ENCODE measurements around the gene OR7G2. TPM values are rescaled to one million over a fixed set of nuclear protein-coding genes. Genes with fewer than 3 reads are reported as not detected.
A peak's percentile ranks its signal among the peaks of the same experiment; 100 is the strongest.

The OR7G2 gene
- total RNA-seq (not detected), polyA plus RNA-seq (not detected)

DNA sequence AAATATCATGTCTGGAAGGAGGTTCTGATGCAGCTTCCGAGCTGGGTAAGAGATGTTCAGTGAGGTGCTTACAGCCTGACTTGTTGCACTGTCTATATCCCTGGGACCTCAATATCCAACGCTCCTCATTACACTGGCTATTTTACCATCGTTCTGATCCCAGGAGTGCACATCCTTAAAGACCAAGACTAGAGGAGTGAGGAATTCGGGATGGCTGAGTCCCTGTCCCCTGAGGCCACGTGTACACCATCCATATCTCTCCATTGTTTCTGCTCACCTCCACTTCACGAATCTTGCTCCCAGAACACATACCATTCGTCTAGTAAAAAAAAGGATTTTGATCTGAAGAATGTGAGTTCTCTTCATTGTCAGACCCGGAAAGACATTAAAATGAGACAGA is at the start of gene OR7G2:
Gene OR7G2, minus strand, starts transcription at position 101 of the 400 bp plus-strand sequence. CDS start 4,232 bp downstream, outside the sequence.
- Histone ChIP-seq H3K27me3 (ENCODE audit: insufficient read depth, low read length, poor library complexity, severe bottlenecking) (no peaks in the 10 kb centered on the region), H3K36me3 (ENCODE audit: insufficient read depth, low read length) (no peaks in the 10 kb centered on the region), H3K27ac (ENCODE audit: low read depth, low read length) (no peak within 1 kb of the TSS), H3K9me3 (ENCODE audit: low read length) (no peaks in the 10 kb centered on the region), H3K4me1 (ENCODE audit: insufficient read depth, low read length) (no peaks in the 10 kb centered on the region), H3K4me3 (ENCODE audit: low read length) (no peak within 1 kb of the TSS)
- no peak within 1 kb of the TSS for H3K4me3 Mint-ChIP-seq
- DNase-seq = no peak
- CTCF ChIA-PET = no interaction called here
- H3K36me3 Mint-ChIP-seq = no peaks in the 10 kb centered on the region
- H3K27me3 Mint-ChIP-seq = peaks cover 11 to 33% of the 10 kb centered on the region in 2 donors
- H3K9me3 Mint-ChIP-seq = no peaks in the 10 kb centered on the region
- H3K27ac Mint-ChIP-seq = no peak within 1 kb of the TSS
- POLR2A ChIA-PET = no interaction called here
- H3K4me1 Mint-ChIP-seq = no peaks in the 10 kb centered on the region

DNA sequence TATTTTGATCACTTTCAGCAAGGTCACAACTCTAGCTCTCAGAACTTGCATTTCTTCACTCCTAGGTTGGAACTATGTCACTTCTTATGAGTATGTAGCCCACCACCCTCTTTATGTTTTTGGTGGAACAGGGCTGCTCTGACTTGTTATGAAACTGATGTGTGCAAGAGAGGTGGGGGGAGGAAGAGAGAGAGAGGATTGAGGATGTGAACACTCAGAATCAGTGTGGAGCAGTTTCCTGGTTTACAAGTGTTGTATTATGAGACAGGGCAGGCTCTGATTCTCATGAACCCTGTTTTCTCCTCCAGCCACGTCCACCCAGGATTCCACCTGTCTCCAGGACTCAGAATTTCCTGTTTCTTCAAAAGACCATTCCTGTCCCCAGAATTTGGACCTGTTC is 49.0 kb upstream of the OR7G2 start:
- peaks cover 44% of the 10 kb centered on the region for H3K36me3 ChIP-seq (ENCODE audit: insufficient read depth, low read length)
- Mint-ChIP-seq H3K4me3 (no peak overlapping the region), H3K27me3 (peaks cover 0 to 1% of the 10 kb centered on the region in 2 donors), H3K9me3 (peaks cover 0 to 9% (median 4%) of the 10 kb centered on the region in 5 donors), H3K36me3 (peaks cover 33 to 82% (median 44%) of the 10 kb centered on the region in 3 donors), H3K27ac (peak overlapping the region in 1 of 8 donors; percentile 65), H3K4me1 (peaks cover 38 to 48% (median 46%) of the 10 kb centered on the region in 3 donors)
- H3K4me1 ChIP-seq (ENCODE audit: insufficient read depth, low read length) = peaks cover under 1% of the 10 kb centered on the region
- H3K27me3 ChIP-seq (ENCODE audit: insufficient read depth, low read length, poor library complexity, severe bottlenecking) = no peaks in the 10 kb centered on the region
- H3K4me3 ChIP-seq (ENCODE audit: low read length) = no peak overlapping the region
- peaks cover 4% of the 10 kb centered on the region for H3K9me3 ChIP-seq (ENCODE audit: low read length)
- DNase-seq = no peak
- ChIA-PET POLR2A (no interaction called here), CTCF (no interaction called here)
- no peak overlapping the region for H3K27ac ChIP-seq (ENCODE audit: low read depth, low read length)

DNA sequence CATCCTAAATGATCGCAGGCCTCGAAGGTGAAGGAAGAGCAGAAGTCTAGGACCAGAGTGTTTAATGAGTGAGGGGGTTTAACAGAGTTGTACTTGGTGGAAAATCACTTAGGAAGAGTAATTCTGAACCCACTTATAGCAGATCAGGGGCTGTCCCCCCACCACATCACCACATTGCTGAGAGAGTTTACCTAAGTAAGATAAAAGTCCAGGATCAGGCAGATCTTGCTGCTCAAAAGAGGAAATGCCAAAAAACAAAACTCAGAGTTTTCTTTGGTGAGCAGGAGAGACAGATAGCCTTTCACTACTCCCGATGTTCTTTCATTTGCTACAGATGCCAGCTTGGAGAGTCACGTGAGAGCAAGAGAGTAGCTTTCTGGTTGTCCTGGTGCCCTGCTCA is 48.3 kb upstream of the OR7G2 start:
- Histone ChIP-seq H3K36me3 (ENCODE audit: insufficient read depth, low read length) (peaks cover 37% of the 10 kb centered on the region), H3K27ac (ENCODE audit: low read depth, low read length) (no peak overlapping the region), H3K4me3 (ENCODE audit: low read length) (no peak overlapping the region), H3K4me1 (ENCODE audit: insufficient read depth, low read length) (peaks cover 8% of the 10 kb centered on the region), H3K9me3 (ENCODE audit: low read length) (peaks cover 4% of the 10 kb centered on the region), H3K27me3 (ENCODE audit: insufficient read depth, low read length, poor library complexity, severe bottlenecking) (no peaks in the 10 kb centered on the region)
- ChIA-PET CTCF (no interaction called here), POLR2A (no interaction called here)
- Mint-ChIP-seq H3K4me1 (peaks cover 45 to 55% (median 53%) of the 10 kb centered on the region in 3 donors), H3K9me3 (peaks cover 0 to 7% (median 4%) of the 10 kb centered on the region in 5 donors), H3K27me3 (peaks cover 0 to 1% of the 10 kb centered on the region in 2 donors), H3K27ac (peak overlapping the region in 2 of 8 donors; percentile 47 to 64), H3K4me3 (no peak overlapping the region), H3K36me3 (peaks cover 30 to 76% (median 38%) of the 10 kb centered on the region in 3 donors)
- DNase-seq = no peak

DNA sequence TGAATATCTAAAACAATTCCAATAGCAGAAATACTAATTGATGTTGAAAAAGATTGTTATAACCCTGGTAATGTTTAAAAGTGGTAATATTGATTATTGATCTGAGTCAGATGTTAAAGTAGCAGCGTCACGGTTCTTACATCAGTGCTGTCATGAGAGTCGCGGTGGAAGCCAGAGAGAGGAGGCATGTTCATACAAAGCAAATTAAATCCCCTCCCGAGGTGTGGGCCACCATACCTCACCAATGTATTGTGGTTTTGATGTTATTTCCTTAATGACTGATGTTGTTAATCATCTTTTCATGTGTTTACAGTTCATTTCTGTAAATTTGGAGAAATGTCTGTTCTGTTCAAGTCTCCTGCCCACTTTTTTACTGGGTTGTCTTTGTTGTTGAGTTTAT is 44.1 kb upstream of the OR7G2 start:
- Histone ChIP-seq H3K9me3 (ENCODE audit: low read length) (no peaks in the 10 kb centered on the region), H3K27me3 (ENCODE audit: insufficient read depth, low read length, poor library complexity, severe bottlenecking) (no peaks in the 10 kb centered on the region), H3K36me3 (ENCODE audit: insufficient read depth, low read length) (peaks cover 3% of the 10 kb centered on the region), H3K4me1 (ENCODE audit: insufficient read depth, low read length) (peaks cover 16% of the 10 kb centered on the region), H3K27ac (ENCODE audit: low read depth, low read length) (no peak overlapping the region), H3K4me3 (ENCODE audit: low read length) (no peak overlapping the region)
- ChIA-PET POLR2A (no interaction called here), CTCF (no interaction called here)
- Mint-ChIP-seq H3K27me3 (no peaks in the 10 kb centered on the region), H3K36me3 (peaks cover 21 to 65% (median 36%) of the 10 kb centered on the region in 3 donors), H3K27ac (peak overlapping the region in 4 of 8 donors; percentile 15 to 77 (median 42)), H3K4me3 (peak overlapping the region in 5 of 7 donors; percentile 17 to 45 (median 36)), H3K9me3 (peaks cover 0 to 2% (median 0%) of the 10 kb centered on the region in 5 donors), H3K4me1 (peaks cover 78 to 94% (median 93%) of the 10 kb centered on the region in 3 donors)
- DNase-seq = peak in 2 of 5 donors; percentile 34 to 52

DNA sequence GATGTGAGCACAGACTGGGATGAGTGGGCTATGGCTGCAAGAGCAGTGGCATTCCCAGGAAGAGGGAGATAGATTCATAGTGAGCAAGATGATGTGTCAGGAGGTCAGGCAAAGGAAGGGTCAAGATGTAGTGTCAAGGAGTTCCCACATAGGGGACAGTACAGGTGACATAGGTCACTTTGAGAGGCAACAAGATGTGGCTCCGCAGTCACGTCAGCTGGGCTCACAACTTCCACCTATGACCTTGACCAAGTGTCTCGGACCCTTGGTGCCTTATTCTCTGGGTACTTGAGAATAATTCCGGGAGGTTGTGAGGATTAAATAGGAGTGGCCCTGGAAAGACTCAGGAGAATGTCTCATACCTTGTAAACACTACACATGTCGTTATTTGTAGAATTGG is 43.4 kb upstream of the OR7G2 start:
- no peak overlapping the region for H3K4me3 ChIP-seq (ENCODE audit: low read length)
- H3K9me3 Mint-ChIP-seq = peaks cover 1 to 5% (median 2%) of the 10 kb centered on the region in 5 donors

DNA sequence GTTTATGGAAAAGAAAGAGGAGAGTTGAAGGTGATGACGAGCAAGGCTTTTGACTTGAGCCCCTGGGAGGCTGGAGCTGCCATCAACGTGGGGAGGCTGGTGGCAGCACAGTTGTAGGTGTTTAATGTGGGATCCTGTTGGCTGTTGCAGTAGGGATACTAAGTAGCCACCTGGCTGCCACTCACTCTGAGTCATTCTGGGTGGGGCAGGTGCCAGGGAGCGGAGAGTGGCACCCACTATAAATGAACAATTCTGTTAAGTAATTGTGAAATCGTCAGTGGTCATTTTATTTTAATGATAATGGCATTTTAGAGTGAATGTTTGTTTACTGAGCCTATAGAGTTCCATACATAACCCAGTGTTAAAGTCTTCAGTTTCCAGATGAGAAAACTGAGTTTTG is 42.7 kb upstream of the OR7G2 start:
- H3K4me1 ChIP-seq (ENCODE audit: insufficient read depth, low read length) = peaks cover 16% of the 10 kb centered on the region
- H3K4me3 ChIP-seq (ENCODE audit: low read length) = no peak overlapping the region
- no peaks in the 10 kb centered on the region for H3K27me3 Mint-ChIP-seq
- peaks cover 28 to 61% (median 37%) of the 10 kb centered on the region in 3 donors for H3K36me3 Mint-ChIP-seq
- peak overlapping the region in 5 of 7 donors; percentile 1 to 80 (median 47) for H3K4me3 Mint-ChIP-seq
- ChIA-PET POLR2A (no interaction called here), CTCF (no interaction called here)
- H3K9me3 ChIP-seq (ENCODE audit: low read length) = peaks cover 2% of the 10 kb centered on the region
- H3K9me3 Mint-ChIP-seq = peaks cover 2 to 12% (median 8%) of the 10 kb centered on the region in 5 donors
- H3K27ac Mint-ChIP-seq = peak overlapping the region; percentile 29 to 90 (median 70)
- no peak overlapping the region for H3K27ac ChIP-seq (ENCODE audit: low read depth, low read length)
- peaks cover 75 to 92% (median 88%) of the 10 kb centered on the region in 3 donors for H3K4me1 Mint-ChIP-seq
- H3K27me3 ChIP-seq (ENCODE audit: insufficient read depth, low read length, poor library complexity, severe bottlenecking) = no peaks in the 10 kb centered on the region
- no peaks in the 10 kb centered on the region for H3K36me3 ChIP-seq (ENCODE audit: insufficient read depth, low read length)
- no peak for DNase-seq

More for the DNA sequence above, 43.4 kb upstream of the OR7G2 start:
- no peak overlapping the region for H3K27ac ChIP-seq (ENCODE audit: low read depth, low read length)
- H3K4me1 ChIP-seq (ENCODE audit: insufficient read depth, low read length) = peaks cover 16% of the 10 kb centered on the region
- H3K27ac Mint-ChIP-seq = peak overlapping the region in 6 of 8 donors; percentile 29 to 79 (median 56)
- DNase-seq = no peak
- peak overlapping the region in 5 of 7 donors; percentile 17 to 63 (median 25) for H3K4me3 Mint-ChIP-seq
- no peaks in the 10 kb centered on the region for H3K9me3 ChIP-seq (ENCODE audit: low read length)
- no peaks in the 10 kb centered on the region for H3K27me3 Mint-ChIP-seq
- H3K36me3 ChIP-seq (ENCODE audit: insufficient read depth, low read length) = no peaks in the 10 kb centered on the region
- peaks cover 77 to 93% (median 89%) of the 10 kb centered on the region in 3 donors for H3K4me1 Mint-ChIP-seq
- CTCF ChIA-PET = no interaction called here
- POLR2A ChIA-PET = no interaction called here
- peaks cover 22 to 61% (median 34%) of the 10 kb centered on the region in 3 donors for H3K36me3 Mint-ChIP-seq
- no peaks in the 10 kb centered on the region for H3K27me3 ChIP-seq (ENCODE audit: insufficient read depth, low read length, poor library complexity, severe bottlenecking)

DNA sequence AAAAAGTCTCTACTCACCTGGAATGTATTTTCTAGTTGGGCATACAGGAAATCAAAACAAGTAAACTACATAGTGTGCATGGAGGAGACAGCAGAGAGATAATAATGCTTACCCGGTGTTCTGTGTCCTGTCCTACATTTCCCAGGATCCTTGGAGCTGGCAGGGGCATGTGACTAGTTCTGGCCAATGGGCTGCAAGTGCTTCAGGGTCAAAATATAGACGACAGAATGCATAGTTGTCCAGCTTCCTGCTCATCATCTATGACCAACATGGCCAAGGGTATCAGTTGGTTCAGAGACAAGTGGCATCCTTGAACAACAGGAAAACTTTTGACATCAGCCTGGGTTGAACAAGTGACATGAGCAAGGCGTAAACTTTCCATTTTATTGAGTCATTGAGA is 41.4 kb upstream of the OR7G2 start:
- Histone ChIP-seq H3K4me3 (ENCODE audit: low read length) (no peak overlapping the region), H3K36me3 (ENCODE audit: insufficient read depth, low read length) (no peaks in the 10 kb centered on the region), H3K4me1 (ENCODE audit: insufficient read depth, low read length) (peaks cover 16% of the 10 kb centered on the region), H3K27ac (ENCODE audit: low read depth, low read length) (no peak overlapping the region), H3K27me3 (ENCODE audit: insufficient read depth, low read length, poor library complexity, severe bottlenecking) (no peaks in the 10 kb centered on the region), H3K9me3 (ENCODE audit: low read length) (peaks cover 8% of the 10 kb centered on the region)
- Mint-ChIP-seq H3K27me3 (no peaks in the 10 kb centered on the region), H3K4me1 (peaks cover 72 to 91% (median 89%) of the 10 kb centered on the region in 3 donors), H3K36me3 (peaks cover 37 to 65% (median 46%) of the 10 kb centered on the region in 3 donors), H3K27ac (peak overlapping the region in 4 of 8 donors; percentile 33 to 72 (median 48)), H3K4me3 (no peak overlapping the region), H3K9me3 (peaks cover 6 to 16% (median 14%) of the 10 kb centered on the region in 5 donors)
- ChIA-PET POLR2A (no interaction called here), CTCF (interaction anchor here (1.2 kb wide), 1 partner anchor 8 kb away, joined by 3 read pairs; no protein-coding TSS in a partner anchor)
- no peak for DNase-seq

DNA sequence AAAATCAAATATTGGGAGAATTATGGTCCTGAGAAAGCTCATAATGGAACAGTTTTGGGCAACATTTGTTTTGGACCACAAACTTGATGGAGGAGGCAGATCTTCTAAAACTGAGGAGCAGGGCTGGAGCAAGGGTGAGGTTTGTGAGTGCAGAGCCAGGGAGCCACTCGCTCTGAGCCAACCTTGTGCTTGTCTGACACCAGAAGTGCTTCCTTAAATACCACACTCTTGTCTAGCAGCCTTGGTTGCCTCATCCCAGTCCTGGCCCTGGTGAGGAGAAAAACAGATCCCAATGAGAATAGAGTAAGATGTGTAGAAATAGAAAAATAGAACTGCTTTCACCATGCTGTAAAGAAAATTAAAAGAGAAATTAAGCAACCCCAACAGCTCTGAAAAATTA is 39.6 kb upstream of the OR7G2 start:
- no peak for DNase-seq
- Mint-ChIP-seq H3K27ac (no peak overlapping the region), H3K36me3 (peaks cover 36 to 62% (median 42%) of the 10 kb centered on the region in 3 donors), H3K9me3 (peaks cover 5 to 16% (median 14%) of the 10 kb centered on the region in 5 donors), H3K27me3 (no peaks in the 10 kb centered on the region), H3K4me1 (peaks cover 72 to 90% (median 89%) of the 10 kb centered on the region in 3 donors), H3K4me3 (no peak overlapping the region)
- ChIA-PET POLR2A (no interaction called here), CTCF (interaction anchor here (0.9 kb wide), 1 partner anchor 13 kb away, joined by 3 read pairs; no protein-coding TSS in a partner anchor)
- H3K27ac ChIP-seq (ENCODE audit: low read depth, low read length) = no peak overlapping the region
- H3K36me3 ChIP-seq (ENCODE audit: insufficient read depth, low read length) = no peaks in the 10 kb centered on the region
- H3K4me3 ChIP-seq (ENCODE audit: low read length) = no peak overlapping the region
- peaks cover 22% of the 10 kb centered on the region for H3K4me1 ChIP-seq (ENCODE audit: insufficient read depth, low read length)
- H3K9me3 ChIP-seq (ENCODE audit: low read length) = peaks cover 8% of the 10 kb centered on the region
- H3K27me3 ChIP-seq (ENCODE audit: insufficient read depth, low read length, poor library complexity, severe bottlenecking) = no peaks in the 10 kb centered on the region

Measured in CD8-positive, alpha-beta memory T cell (primary cell).